Duodenal mucosa (tissue), 2 donors: ENCODE results near the gene COL11A2.

Experiments
- H3K27ac ChIP-seq: one replicate; pipeline ENCODE4 v1.7.0; 2013; ENCODE audit warnings: low read depth, low read length
- H3K27me3 ChIP-seq, 2 donors: one replicate each; pipeline ENCODE4 v1.7.0; 2013; ENCODE audit warnings: low read length in 2 of 2, control low read depth in 1 of 2; ENCODE audit not compliant: insufficient read depth in 2 of 2, control insufficient read depth in 1 of 2
- H3K36me3 ChIP-seq, 2 donors: one replicate each; pipeline ENCODE4 v1.7.0; 2013; ENCODE audit warnings: low read length in 2 of 2, control low read depth in 1 of 2; ENCODE audit not compliant: insufficient read depth in 2 of 2, control insufficient read depth in 1 of 2
- H3K4me1 ChIP-seq, 2 donors: one replicate each; pipeline ENCODE4 v1.7.0; 2013; ENCODE audit warnings: low read length in 2 of 2, control low read depth in 1 of 2; ENCODE audit not compliant: insufficient read depth in 2 of 2, control insufficient read depth in 1 of 2
- H3K4me3 ChIP-seq, 2 donors: one replicate each; pipeline ENCODE4 v1.7.0; 2013; ENCODE audit warnings: low read length in 2 of 2, low read depth in 1 of 2
- H3K9ac ChIP-seq, 2 donors: one replicate each; pipeline ENCODE4 v1.7.0; 2013; ENCODE audit warnings: low read length in 2 of 2, low read depth in 1 of 2
- H3K9me3 ChIP-seq, 2 donors: one replicate each; pipeline ENCODE4 v1.7.0; 2013; ENCODE audit warnings: low read length in 2 of 2, control low read depth in 1 of 2; ENCODE audit not compliant: control insufficient read depth in 1 of 2

The COL11A2 gene

GRCh38 chr6:33117811-33118277, 74.4 kb downstream of the COL11A2 start:
- Histone ChIP-seq H3K9me3 (no peaks in the 10 kb centered on the region), H3K4me1 (no peaks in the 10 kb centered on the region), H3K4me3 (no peak overlapping the region), H3K9ac (no peak overlapping the region), H3K27me3 (peaks cover 26 to 40% of the 10 kb centered on the region in 2 donors), H3K36me3 (no peaks in the 10 kb centered on the region), H3K27ac (no peak overlapping the region)

- peaks cover 28 to 43% of the 10 kb centered on the region in 2 donors for H3K27me3 ChIP-seq
- H3K4me1 ChIP-seq = no peaks in the 10 kb centered on the region
Measured at GRCh38 chr6:33116841-33117711, 75.2 kb downstream of the COL11A2 start.

GRCh38 chr6:33116417-33116816, 75.8 kb downstream of the COL11A2 start:
- Histone ChIP-seq H3K27me3 (peaks cover 28 to 43% of the 10 kb centered on the region in 2 donors), H3K9ac (no peak overlapping the region), H3K4me1 (no peaks in the 10 kb centered on the region), H3K36me3 (no peaks in the 10 kb centered on the region), H3K27ac (no peak overlapping the region), H3K9me3 (no peaks in the 10 kb centered on the region), H3K4me3 (no peak overlapping the region)

More at GRCh38 chr6:33116841-33117711, 75.2 kb downstream of the COL11A2 start:
- no peak overlapping the region for H3K4me3 ChIP-seq
- H3K9ac ChIP-seq = no peak overlapping the region
- no peaks in the 10 kb centered on the region for H3K36me3 ChIP-seq
- no peak overlapping the region for H3K27ac ChIP-seq
- H3K9me3 ChIP-seq = no peaks in the 10 kb centered on the region

- H3K36me3 ChIP-seq = no peaks in the 10 kb centered on the region
- H3K4me3 ChIP-seq = no peak overlapping the region
- no peak overlapping the region for H3K27ac ChIP-seq
- no peaks in the 10 kb centered on the region for H3K4me1 ChIP-seq
- no peak overlapping the region for H3K9ac ChIP-seq
- H3K9me3 ChIP-seq = no peaks in the 10 kb centered on the region
- H3K27me3 ChIP-seq = peaks cover 28 to 43% of the 10 kb centered on the region in 2 donors
Measured at GRCh38 chr6:33114406-33114805, 77.9 kb downstream of the COL11A2 start.

GRCh38 chr6:33113755-33114154, 78.5 kb downstream of the COL11A2 start:
- H3K9ac ChIP-seq = no peak overlapping the region
- H3K36me3 ChIP-seq = no peaks in the 10 kb centered on the region
- H3K4me3 ChIP-seq = no peak overlapping the region
- no peak overlapping the region for H3K27ac ChIP-seq
- no peaks in the 10 kb centered on the region for H3K4me1 ChIP-seq
- H3K27me3 ChIP-seq = peaks cover 28 to 43% of the 10 kb centered on the region in 2 donors
- H3K9me3 ChIP-seq = no peaks in the 10 kb centered on the region
